Smooth muscle cell (in vitro differentiated cells): ENCODE data around the gene GPX3. TPM values are rescaled to one million over a fixed set of nuclear protein-coding genes. Genes with fewer than 3 reads are reported as not detected.

Experiments used
- DNase-seq: peaks from one replicate; lab custom pipeline; 2025; ENCODE audit not compliant: unreplicated experiment; lab: John Stamatoyannopoulos, UW
- H2AFZ ChIP-seq: fragments of 200-600 bp; sonication (generic); 2 replicates; pipeline ENCODE4 v1.6.0; 2016; ENCODE audit warnings: antibody characterized with exemption, low read depth, mild to moderate bottlenecking
- H3F3A ChIP-seq: fragments of 200-600 bp; sonication (generic); 2 replicates; pipeline ENCODE4 v1.6.0; 2017; ENCODE audit warnings: antibody characterized with exemption, low read depth
- H3K27ac ChIP-seq: fragments of 200-600 bp; sonication (generic); 2 replicates; pipeline ENCODE4 v1.5.1; 2016; ENCODE audit warnings: low read depth, mild to moderate bottlenecking
- H3K27me3 ChIP-seq: fragments of 200-600 bp; sonication (generic); 2 replicates; pipeline ENCODE4 v1.6.1; 2016; ENCODE audit warnings: low read depth, mild to moderate bottlenecking
- H3K36me3 ChIP-seq: fragments of 200-600 bp; sonication (generic); 2 replicates; pipeline ENCODE4 v1.5.1; 2016; ENCODE audit warnings: low read depth
- H3K4me1 ChIP-seq: fragments of 200-600 bp; sonication (generic); 2 replicates; pipeline ENCODE4 v1.5.1; 2016; ENCODE audit warnings: low read depth
- H3K4me2 ChIP-seq: fragments of 200-600 bp; sonication (generic); 2 replicates; pipeline ENCODE4 v1.6.0; 2016; ENCODE audit warnings: mild to moderate bottlenecking
- H3K4me3 ChIP-seq: fragments of 200-600 bp; sonication (generic); 2 replicates; pipeline ENCODE4 v1.5.1; 2016; ENCODE audit warnings: mild to moderate bottlenecking
- H3K79me2 ChIP-seq: fragments of 200-600 bp; sonication (generic); 2 replicates; pipeline ENCODE4 v1.6.0; 2016; ENCODE audit warnings: low read depth, mild to moderate bottlenecking
- H3K9ac ChIP-seq: fragments of 200-600 bp; sonication (generic); 2 replicates; pipeline ENCODE4 v1.6.0; 2016; ENCODE audit warnings: low read depth
- H3K9me3 ChIP-seq: fragments of 200-600 bp; sonication (generic); replicated peaks from 2 replicates; pipeline ENCODE4 v1.5.1; 2016; ENCODE audit warnings: low read depth
- H4K20me1 ChIP-seq: fragments of 200-600 bp; sonication (generic); 2 replicates; pipeline ENCODE4 v1.6.0; 2016; ENCODE audit warnings: low read depth
- CTCF ChIP-seq: fragments of 200-600 bp; sonication (generic); IDR thresholded peaks from 2 replicates; pipeline ENCODE4 v1.5.1; 2017; ENCODE audit warnings: borderline replicate concordance, mild to moderate bottlenecking, antibody characterized with exemption; ENCODE audit not compliant: insufficient read depth, poor library complexity, severe bottlenecking
- WGBS: methylation state at CpG from one replicate; pipeline ENCODE4 v1.1.7; 2016; ENCODE audit warnings: low lambda C conversion rate; 5-methylcytosine and 5-hydroxymethylcytosine counted together
- polyA plus RNA-seq: library from polyadenylated mRNA; unstranded; fragments of >200 nt; fragmentation: Nextera tagmentation; extraction: Ambion mirVana; gene quantifications from 2 replicates; pipeline ENCODE4 v1.2.1, GENCODE V29; 2016
- total RNA-seq: library from RNA; depleted of rRNA; stranded (reverse); fragments of >200 nt; gene quantifications from 2 replicates; pipeline ENCODE4 v1.2.3, GENCODE V29; 2014

GPX3 gene
- total and polyA plus RNA-seq, 2 experiments from 2014 or later, result 32.6 to 67.5 TPM

- Histone ChIP-seq H3K4me1 (no peaks in the 10 kb centered on the region), H3K79me2 (no peaks in the 10 kb centered on the region), H3F3A (no peaks in the 10 kb centered on the region), H3K27ac (no peak overlapping the region), H3K36me3 (no peaks in the 10 kb centered on the region), H3K4me2 (no peak overlapping the region), H3K4me3 (no peak overlapping the region), H3K27me3 (no peaks in the 10 kb centered on the region), H3K9ac (no peak overlapping the region), H3K9me3 (no peaks in the 10 kb centered on the region), H4K20me1 (no peaks in the 10 kb centered on the region), H2AFZ (no peak overlapping the region)
- TF ChIP-seq CTCF, result no peak
- WGBS, result 86% methylated on average over 7 of the region's 7 CpGs
- DNase-seq, result no peak
Measured at GRCh38 chr5:151024440-151025249, 4.3 kb downstream of the GPX3 start.

- Histone ChIP-seq H3K9me3 (no peaks in the 10 kb centered on the region), H3K4me2 (no peak overlapping the region), H2AFZ (no peak overlapping the region), H3K27ac (no peak overlapping the region), H3K4me3 (no peak overlapping the region), H3K9ac (no peak overlapping the region), H3K79me2 (no peaks in the 10 kb centered on the region), H3K36me3 (no peaks in the 10 kb centered on the region), H3K4me1 (no peaks in the 10 kb centered on the region), H3F3A (no peaks in the 10 kb centered on the region), H4K20me1 (no peaks in the 10 kb centered on the region), H3K27me3 (no peaks in the 10 kb centered on the region)
- WGBS, result 95% methylated on average over 7 of the region's 7 CpGs
- no peak for TF ChIP-seq CTCF
- no peak for DNase-seq
Measured at GRCh38 chr5:151025250-151025606, 4.8 kb downstream of the GPX3 start.

GRCh38 chr5:151026088-151026487, 5.7 kb downstream of the GPX3 start:
- no peak for TF ChIP-seq CTCF
- H3K4me3 ChIP-seq, result no peak overlapping the region
- H3K9ac ChIP-seq, result no peak overlapping the region
- no peak overlapping the region for H2AFZ ChIP-seq
- H3K4me2 ChIP-seq, result no peak overlapping the region
- no peak overlapping the region for H3K27ac ChIP-seq
- no peaks in the 10 kb centered on the region for H3K36me3 ChIP-seq
- no peaks in the 10 kb centered on the region for H3F3A ChIP-seq
- no peaks in the 10 kb centered on the region for H3K27me3 ChIP-seq
- no peaks in the 10 kb centered on the region for H3K79me2 ChIP-seq
- H3K4me1 ChIP-seq, result no peaks in the 10 kb centered on the region
- no peak for DNase-seq
- no peaks in the 10 kb centered on the region for H4K20me1 ChIP-seq
- WGBS, result 95% methylated on average over 9 of the region's 9 CpGs
- no peaks in the 10 kb centered on the region for H3K9me3 ChIP-seq

- Histone ChIP-seq H3F3A (no peaks in the 10 kb centered on the region), H3K9ac (no peak overlapping the region), H3K79me2 (no peaks in the 10 kb centered on the region), H2AFZ (no peak overlapping the region), H4K20me1 (no peaks in the 10 kb centered on the region), H3K4me3 (no peak overlapping the region), H3K27me3 (no peaks in the 10 kb centered on the region), H3K36me3 (no peaks in the 10 kb centered on the region), H3K4me1 (no peaks in the 10 kb centered on the region), H3K27ac (no peak overlapping the region), H3K9me3 (no peaks in the 10 kb centered on the region), H3K4me2 (no peak overlapping the region)
- no peak for TF ChIP-seq CTCF
- DNase-seq, result no peak
- WGBS, result over 99% methylated on average over 7 of the region's 7 CpGs
Measured at GRCh38 chr5:151026679-151027078, 6.3 kb downstream of the GPX3 start.
